T1000 (cell line): ENCODE data around the gene UGGT1.
"Not testable (repeated sequence)": the region's sequence is repeated elsewhere in the genome, so short reads cannot be mapped to it uniquely, and the experiment has no call there.

Source experiments
- DNase-seq: peaks from one replicate; lab custom pipeline; 2025; ENCODE audit warnings: mixed read lengths; lab: John Stamatoyannopoulos, UW

Gene UGGT1

DNA sequence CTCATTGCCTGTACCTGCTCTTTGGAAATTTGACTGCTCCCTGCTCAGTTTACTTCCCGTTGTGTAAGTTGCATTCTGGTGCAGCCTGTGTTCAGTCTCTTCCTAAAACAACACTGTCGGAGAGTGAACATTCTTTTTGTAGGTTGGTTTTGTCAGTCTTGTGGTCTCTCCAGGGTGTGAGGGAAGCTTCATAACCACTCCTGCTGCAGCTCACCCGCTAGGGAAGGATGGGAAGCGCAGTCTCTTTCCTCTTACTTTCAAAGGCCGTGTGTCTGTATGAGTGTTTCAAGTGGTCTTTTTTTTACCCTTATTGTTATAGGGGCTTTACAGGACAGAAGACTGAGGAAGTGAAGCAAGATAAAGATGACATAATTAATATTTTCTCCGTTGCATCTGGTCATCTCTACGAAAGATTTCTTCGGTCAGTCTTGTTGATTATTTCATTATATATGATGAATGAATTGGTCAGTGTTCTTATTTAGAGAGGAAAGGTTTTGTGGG, 87.2 kb downstream of the UGGT1 start:
- DNase-seq = no peak

DNA sequence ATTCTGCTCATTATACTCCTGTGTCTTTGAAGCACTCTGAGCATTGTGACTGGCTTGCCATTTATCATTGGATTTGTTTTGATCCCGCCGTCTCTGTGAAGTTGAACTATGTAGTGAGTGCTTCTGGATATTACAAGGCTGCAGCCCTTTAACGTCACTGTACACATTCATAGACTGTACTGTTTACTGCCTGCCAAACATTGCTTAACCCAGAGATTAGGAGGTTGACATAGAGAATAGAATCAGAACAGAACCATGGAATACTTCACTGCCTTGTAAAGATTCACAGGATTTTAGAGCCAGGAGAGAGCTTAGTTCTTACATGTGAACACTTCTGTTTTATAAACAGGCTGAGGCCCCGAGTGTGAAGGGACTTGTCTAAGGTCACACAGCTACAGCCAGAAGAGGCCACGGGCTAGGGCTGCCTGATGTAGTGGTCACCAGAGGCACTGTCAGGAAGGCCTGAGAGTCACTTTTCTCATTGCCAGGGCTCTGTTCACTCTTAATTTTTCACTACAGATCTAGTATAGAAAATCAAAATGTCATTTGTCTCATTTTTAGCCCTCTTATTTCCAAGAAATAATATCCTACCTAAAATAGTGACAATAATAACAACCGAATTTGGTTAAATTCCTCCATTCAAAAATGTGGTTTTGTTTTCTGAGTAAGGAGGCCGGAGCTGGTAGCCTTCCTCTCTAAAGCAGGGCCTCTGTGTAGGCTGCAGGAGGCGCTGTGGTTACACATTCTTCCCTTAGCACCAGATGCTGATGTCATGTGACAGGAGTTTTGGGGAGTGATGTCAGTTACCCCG, 87.9 kb downstream of the UGGT1 start:
- DNase-seq = no peak

DNA sequence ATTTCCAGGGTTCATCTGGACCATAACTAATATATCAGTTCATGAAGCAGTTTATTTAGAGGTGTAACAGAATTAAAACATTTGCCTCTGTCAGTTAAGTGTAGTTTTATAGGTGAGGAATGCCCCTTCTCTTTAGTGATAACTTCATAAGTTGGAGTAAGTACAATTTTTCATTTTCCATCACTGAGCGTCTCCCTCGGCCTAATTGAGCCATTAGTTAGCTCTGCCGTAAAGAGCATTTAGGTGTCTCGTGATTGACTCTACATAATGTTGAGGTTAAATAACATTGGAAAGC, 88.4 kb downstream of the UGGT1 start:
- DNase-seq = no peak

DNA sequence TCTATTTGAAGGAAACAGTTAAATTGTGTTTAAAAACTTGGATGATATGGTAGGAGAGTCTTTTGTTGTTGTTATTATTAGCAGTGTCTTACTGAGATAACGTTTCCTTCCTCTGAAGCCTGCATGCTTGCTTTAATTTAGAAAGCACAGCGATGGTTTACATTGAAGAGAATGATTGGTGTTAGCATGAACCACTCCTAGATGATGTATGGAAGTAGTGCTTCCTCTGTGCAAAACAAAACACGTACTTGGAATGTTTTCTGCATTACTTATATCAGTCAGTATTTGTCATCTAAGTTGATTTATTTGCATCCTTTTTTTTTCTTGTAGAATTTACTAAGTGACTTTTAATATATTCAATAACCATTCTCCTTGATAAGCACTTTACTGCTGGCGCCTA, 89.0 kb downstream of the UGGT1 start:
- no peak for DNase-seq

DNA sequence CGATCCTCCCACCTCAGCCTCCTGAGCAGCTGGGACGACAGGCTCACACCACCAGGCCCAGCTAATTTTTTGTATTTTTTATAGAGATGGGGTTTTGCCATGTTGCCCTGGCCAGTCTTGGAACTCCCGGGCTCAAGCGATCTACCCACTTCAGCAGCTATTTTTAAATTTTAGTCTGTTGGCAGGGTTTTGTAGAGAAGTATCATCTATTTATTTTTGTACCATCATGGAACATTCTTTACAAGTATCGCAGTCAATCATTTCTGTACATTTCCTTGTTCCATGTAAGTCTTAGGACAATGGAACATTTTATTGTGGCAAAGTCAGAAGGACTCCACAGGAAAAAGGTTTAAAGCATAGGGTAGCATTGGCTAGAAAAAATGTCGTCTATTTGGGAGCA, 94.6 kb downstream of the UGGT1 start:
- DNase-seq = no peak

DNA sequence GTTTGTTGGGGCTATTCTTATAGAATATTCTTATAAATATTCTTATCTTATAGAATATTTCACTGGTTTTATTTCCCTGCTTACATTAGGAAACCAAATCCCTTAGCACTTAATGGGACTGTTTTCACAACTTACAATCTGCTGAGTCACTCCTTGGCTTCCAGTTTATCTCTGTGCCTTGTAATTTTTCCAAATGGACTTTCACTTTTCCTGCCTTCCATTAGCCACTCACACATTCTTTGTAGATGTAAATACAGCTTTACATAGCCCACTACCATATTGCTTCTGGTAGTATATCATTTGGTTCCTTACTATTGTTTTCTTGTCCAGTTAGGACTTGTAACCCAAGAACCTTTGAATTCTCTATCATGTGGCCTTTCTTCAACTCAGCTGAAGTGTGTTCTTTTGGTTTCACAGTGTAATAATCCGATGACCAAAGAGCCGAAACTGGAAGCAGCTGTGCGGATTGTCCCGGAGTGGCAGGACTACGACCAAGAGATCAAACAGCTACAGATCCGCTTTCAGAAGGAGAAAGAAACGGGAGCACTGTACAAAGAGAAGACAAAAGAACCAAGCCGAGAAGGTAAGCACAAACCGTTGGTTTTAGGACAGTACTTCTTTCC, 96.1 kb downstream of the UGGT1 start:
- no peak for DNase-seq

DNA sequence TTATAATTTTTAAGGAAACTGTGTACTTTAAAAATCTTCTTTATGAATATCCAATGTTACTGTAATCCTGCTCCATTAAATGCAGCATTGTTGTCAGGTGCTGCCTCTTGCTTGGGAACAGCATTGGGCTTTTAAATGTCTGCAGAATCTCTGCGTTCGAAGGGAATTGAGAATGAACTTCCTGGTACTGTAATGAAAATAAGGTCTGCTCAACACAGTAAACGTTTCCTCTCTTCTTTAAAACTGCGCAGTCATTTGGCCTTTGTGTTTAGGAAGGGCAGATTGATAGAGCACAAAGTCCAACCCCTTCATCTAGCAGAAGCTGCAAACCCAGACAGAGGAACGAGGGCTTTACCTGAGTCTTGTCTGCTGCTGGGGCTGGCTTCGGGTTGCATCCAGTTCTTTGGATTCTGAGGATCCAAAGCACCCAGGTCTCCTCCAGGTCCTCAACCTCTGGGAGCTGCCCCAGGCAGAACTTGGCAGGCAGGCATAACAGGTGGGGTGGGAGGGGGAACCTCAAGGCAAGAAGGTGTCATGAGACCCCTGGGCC, 104.5 kb downstream of the UGGT1 start:
- DNase-seq = no peak

DNA sequence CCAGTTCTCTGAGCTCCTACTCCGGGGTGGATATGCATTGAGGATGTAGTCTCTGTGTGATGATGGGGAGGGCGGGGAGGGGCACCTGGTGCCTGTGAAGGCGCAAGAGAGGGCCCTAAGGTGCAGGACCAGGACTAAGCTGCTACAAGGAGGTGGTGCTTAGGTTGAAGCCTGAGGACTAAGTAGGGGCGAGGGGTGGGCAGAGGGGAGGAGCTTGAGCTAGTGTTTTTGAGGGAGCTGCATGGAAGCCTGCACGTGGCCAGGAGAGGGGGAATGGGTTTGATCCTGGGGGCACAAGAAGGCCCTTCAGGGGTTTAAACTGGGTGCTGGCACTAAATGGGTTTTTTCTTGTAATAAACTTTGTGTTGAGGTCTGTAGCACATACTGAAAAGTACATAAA, 105.0 kb downstream of the UGGT1 start:
- DNase-seq = no peak

DNA sequence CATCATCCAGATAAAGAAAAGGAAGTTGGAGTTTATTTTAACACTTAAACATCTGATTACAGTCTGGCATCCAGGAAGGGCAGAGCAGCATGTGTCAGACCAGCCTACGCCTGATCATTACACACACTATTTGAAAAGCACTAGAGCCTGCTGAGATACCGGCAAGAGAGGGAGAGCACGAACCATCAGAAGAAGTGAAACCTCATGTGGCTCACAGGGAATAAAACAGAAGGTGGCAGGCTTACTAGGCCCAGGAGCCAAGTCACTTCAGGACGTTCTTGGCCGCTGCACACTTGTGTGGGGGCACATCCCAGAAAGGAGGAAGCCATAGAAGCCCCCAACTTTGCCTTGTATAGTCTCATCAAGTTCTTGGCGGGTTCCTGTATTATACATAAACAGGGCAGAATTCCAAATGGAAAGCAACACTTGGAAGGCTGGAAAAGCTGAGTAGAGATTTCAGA, 105.5 kb downstream of the UGGT1 start:
- DNase-seq = no peak

DNA sequence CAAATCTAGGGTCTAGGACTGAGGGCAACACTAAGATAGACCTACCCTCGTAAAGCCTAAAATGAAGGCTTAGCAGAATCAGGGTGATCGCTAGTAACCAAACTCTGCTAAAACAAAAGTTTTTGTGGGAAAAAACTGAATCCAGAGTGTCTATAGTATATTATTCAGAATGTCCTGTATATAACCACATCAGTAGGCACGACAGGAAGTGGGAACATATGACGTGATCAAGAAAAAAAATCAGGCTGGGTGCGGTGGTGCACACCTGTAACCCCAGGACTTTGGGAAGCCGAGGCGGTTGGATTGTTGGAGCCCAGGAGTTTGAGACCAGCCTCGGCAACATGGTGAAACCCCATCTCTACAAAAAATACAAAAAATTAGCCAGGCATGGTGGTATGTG, 106.1 kb downstream of the UGGT1 start:
- DNase-seq = no peak

DNA sequence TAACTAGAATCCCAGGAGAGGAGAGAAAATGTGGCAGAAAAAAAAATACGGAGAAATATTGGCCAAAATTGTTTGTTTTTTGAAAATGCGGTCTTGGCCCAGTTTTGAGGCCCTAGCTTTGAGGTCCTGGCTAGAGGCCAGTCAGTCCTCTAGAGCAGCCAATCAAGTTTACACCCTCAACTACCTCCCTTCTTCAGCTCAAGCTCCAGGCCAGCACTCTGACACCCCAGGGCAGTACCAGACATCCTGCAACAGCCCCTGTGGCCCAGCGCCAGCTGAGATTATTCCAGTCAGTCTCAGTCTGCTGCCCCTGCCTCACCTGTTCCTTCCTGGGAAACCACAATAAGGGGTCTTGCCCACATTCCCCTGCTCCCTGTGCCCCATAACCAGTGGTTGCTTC, 107.7 kb downstream of the UGGT1 start:
- DNase-seq = no peak

DNA sequence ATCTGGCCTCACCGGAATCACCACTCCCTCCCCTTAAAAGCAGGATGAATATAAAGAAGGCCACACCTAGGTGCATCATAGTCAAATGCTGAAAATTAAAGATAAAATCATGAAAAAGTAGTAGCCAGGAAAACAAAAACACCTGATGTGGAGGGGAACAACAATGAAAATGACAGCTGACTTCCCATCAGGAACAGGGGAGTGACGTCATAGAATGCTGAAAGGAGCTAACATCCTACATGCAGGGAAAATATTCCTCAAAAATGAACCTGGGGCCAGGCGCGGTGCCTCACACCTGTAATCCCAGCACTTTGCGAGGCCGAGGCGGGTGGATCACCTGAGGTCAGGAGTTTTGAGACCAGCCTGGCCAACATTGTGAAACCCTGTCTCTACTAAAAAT, 108.1 kb downstream of the UGGT1 start:
- DNase-seq = no peak

DNA sequence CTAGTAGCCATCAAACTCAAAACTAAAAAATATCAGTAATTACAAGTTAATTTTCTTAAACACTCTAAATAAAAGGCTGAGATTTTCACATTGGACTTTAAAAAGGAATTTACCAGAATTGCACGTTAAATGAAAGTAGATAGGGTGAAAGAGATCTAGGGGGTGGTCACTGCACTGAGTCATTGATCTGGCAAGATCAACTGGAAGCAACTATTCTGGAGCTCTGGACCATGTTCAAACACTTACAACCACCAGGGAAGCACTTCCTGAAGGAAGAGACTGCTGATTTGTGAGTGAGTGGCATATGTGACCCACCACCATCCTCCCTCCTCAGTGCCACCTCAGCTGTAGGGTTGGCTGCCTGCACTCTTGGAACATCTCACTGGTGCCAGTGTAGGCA, 111.8 kb downstream of the UGGT1 start:
- no peak for DNase-seq

DNA sequence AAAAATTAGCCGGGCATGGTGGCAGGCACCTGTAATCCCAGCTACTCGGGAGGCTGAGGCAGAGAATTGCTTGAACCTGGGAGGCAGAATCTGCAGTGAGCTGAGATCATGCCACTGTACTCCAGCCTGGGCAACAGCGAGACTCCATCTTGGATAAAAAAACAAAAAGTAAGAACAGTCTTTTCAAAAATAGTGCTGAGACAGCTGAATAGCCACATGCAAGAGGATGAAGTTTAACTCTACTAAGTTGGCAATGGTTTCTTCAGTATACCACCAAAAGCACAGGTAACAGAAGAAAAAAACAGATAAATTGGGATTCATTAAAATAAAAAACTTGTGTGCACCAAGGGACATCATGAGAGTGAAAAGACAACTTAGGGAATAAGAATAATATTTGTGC, 115.2 kb downstream of the UGGT1 start:
- no peak for DNase-seq

DNA sequence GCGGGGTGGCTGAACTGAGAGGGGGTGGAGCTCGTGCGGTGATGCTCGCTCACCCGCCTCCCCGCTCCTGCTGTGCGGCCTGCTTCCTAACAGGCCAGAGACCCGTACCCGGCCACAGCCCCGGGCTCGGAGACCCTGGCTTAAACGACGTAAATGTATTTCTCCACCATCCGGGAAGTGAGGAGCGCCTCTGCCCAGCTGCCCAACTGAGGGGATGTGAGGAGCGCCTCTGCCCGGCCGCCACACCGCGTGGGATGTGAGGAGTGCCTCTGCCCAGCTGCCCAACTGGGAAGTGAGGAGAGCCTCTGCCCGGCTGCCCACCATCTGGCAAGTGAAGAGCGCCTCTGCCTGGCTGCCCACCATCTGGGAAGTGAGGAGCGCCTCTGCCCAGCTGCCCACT, 117.0 kb downstream of the UGGT1 start:
- DNase-seq = no peak

DNA sequence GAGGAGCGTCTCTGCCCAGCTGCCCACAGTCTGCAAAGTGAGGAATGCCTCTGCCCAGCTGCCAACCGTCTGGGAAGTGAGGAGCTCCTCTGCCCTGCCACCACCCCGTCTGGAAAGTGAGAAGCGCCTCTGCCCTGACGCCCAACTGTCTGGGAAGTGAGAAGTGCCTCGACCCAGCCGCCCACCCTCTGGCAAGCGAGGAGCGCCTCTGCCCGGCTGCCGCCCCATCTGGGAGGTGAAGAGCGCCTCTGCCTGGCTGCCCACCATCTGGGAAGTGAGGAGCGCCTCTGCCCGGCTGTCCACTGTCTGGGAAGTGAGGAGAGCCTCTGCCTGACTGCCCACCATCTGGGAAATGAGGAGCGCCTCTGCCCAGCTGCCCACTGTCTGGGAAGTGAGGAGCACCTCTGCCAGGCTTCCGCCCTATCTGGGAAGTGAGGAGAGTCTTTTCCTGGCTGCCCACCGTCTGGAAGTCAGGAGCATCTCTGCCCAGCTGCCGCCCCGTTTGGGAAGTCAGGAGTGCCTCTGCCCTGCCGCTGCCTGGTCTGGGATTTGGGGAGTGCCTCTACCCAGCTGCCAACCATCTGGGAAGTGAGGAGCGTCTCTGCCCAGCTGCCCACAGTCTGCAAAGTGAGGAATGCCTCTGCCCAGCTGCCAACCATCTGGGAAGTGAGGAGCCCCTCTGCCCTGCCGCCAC, 117.8 kb downstream of the UGGT1 start:
- not testable (repeated sequence) for DNase-seq

DNA sequence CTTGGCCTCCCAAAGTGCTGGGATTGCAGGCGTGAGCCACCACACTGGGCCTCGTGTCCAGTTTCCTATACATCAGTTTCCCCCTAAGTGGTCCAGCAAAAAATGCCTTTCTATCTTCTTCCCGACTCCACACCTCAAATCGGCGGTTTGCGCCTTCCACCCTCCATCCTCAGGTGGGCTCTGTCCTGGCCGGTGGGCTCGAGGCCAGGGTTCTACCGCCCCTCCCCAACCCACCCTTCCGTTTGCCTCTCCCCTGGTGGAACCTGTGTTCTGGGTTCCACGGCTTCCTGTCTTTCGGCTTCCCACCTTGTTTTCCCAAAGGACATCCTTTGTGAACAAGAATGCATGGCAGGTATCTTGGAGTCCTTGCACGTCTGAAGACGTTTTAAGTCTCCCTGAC, 123.3 kb downstream of the UGGT1 start:
- no peak for DNase-seq

DNA sequence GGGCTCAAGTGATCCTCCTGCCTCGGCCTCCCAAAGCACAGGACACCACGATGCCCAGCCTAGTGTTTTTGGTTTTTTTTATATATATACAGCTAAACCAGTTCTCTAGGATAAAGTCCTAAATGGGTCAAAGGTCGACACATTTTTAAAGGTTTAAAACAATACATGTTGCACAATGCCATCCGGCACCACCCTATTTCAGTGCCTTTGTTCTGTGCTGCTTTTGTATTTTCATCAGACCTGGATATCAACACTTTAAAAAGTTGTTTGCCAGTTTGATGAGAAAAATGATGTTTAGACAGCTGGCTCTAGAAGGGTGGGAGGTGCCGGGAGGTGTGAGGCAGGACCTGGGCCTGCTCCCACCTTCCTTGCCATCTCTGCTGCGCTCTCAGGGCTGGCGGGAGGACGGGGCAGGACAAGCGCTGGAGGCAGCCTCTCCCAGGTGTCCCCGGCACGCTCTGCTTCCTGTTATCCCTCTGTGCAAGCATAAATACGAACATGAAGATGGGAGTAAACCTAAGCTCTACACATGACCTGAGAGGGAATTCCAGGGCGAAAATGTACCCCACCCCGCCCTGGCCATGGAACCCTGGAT, 124.0 kb downstream of the UGGT1 start:
- DNase-seq = no peak

DNA sequence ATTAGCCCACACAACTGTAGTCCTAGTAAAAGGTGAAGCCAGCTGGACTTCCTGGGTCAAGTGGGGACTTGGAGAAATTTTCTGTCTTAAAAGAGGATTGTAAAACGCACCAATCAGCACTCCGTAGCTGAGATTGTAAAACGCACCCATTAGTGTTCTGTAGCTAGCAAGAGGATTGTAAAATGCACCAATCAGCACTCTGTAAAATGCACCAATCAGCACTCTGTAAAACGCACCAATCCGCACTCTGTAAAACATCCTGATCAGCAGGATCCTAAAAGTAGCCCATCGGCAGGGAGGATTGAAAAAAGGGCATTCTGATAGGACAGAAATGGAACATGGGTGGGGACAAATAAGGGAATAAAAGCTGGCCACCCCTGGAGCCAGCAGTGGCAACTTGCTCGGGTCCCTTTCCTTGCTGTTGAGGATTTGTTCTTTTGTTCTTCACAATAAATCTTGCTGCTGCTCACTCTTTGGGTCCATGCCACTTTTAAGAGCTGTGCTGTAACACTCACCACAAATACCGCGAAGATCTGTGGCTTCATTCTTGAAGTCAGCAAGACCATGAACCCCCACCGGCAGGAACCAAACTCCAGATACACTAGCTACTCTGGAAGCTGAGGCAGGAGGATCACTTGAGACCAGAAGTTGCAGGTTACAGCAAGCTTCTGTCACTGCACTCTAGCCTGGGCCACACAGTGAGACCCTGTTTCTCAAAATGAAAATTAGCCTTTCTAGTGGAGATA, 125.1 kb downstream of the UGGT1 start:
- DNase-seq = no peak

DNA sequence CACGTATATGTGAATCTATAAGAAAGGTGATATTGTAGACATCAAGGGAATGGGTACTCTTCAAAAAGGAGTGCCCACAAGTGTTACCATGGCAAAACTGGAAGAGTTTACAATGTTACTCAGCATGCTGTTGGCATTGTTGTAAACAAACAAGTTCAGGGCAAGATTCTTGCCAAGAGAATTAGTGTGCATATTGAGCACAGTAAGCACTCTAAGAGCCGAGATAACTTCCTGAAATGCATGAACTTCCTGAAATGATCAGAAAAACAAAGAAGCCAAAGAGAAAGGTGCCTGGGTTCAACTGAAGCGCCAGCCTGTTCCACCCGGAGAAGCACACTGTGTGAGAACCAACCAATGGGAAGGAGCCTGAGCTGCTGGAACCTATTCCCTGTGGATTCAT, 126.7 kb downstream of the UGGT1 start:
- DNase-seq = no peak

DNA sequence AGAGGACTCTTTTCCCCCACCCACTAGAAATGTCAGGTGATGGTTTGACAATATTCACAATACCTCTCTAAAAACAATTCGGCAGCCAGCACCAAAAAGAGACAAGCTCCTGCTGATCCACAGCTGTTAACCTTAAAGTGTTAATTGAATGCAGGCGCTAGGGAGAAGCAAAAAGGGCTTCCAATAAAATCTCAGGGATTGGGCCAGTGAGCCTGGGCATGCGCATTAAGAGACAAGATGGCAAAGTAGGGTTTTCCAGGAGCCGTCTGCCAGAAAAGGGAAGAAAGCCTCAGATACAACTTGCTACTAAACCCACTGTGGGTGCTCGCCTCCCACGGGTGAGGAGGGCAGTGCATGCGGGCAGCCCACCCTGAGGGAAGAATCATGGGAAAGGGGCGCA, 128.9 kb downstream of the UGGT1 start:
- no peak for DNase-seq

DNA sequence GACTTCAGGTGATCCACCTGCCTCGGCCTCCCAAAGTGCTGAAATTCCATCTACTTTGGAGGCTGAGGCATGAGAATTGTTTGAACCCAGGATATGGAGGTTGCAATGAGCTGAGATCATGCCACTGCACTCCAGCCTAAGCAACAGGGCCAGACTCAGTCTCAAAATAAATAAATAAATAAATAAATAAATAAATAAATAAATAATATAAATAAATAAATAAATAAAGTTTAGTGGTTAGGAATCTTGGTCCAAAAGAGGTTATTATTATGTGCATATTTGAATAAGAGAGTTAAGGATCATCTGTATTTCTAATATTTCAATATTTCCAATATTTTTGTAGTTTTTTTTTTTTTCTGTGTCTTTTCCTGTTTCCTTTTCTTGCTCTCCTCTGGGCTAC, 136.9 kb downstream of the UGGT1 start:
- DNase-seq = no peak
